ENCODE results near the gene PKN1. TPM values are rescaled to one million over a fixed set of nuclear protein-coding genes. Genes with fewer than 3 reads are reported as not detected.
"Not testable (repeated sequence)": the region's sequence is repeated elsewhere in the genome, so short reads cannot be mapped to it uniquely, and the experiment has no call there.

The PKN1 gene
- total RNA-seq, 2 donors from 2014 or later = 54.3 to 255 TPM

- no peaks in the 10 kb centered on the region for H3K9me3 ChIP-seq
- no peak overlapping the region for H3K27ac ChIP-seq
- WGBS = 97% methylated on average over 19 of the region's 19 CpGs
- DNase-seq (ENCODE audit: low spot score) = no peak
- intact Hi-C loops (cut with DNase I) = no loop called here
- H3K36me3 ChIP-seq = peaks cover 6 to 29% of the 10 kb centered on the region in 2 donors
- TF ChIP-seq POLR2AphosphoS5 (IDR thresholded peaks at IDR 0.05) (no peak), POLR2A (IDR thresholded peaks at IDR 0.05) (no peak), CTCF (IDR thresholded peaks at IDR 0.05) (no peak)
- H3K4me3 ChIP-seq = no peak overlapping the region
- H3K4me1 ChIP-seq (replicated peaks) = no peaks in the 10 kb centered on the region
- no peaks in the 10 kb centered on the region for H3K27me3 ChIP-seq (replicated peaks; ENCODE audit: insufficient read depth)
Measured at GRCh38 chr19:14450876-14451275, 17.8 kb downstream of the PKN1 start.

GRCh38 chr19:14452303-14452702 lies 19.2 kb downstream of the PKN1 start:
- H3K4me1 ChIP-seq (replicated peaks); H3K27ac ChIP-seq; intact Hi-C loops (cut with DNase I); H3K4me3 ChIP-seq; H3K9me3 ChIP-seq; H3K27me3 ChIP-seq (replicated peaks; ENCODE audit: insufficient read depth); DNase-seq (ENCODE audit: low spot score): not testable (repeated sequence)
- peaks cover 0 to 17% of the 10 kb centered on the region in 2 donors for H3K36me3 ChIP-seq
- WGBS = 93% methylated on average over 3 of the region's 3 CpGs

GRCh38 chr19:14459703-14460102 lies 26.6 kb downstream of the PKN1 start:
- intact Hi-C loops (cut with DNase I) = no loop called here
- WGBS = 81% methylated on average over 5 of the region's 5 CpGs

GRCh38 chr19:14460935-14461334 lies 27.8 kb downstream of the PKN1 start:
- Histone ChIP-seq H3K27me3 (replicated peaks; ENCODE audit: insufficient read depth) (no peaks in the 10 kb centered on the region), H3K9me3 (no peaks in the 10 kb centered on the region), H3K4me1 (replicated peaks) (no peaks in the 10 kb centered on the region), H3K36me3 (peaks cover 10 to 19% of the 10 kb centered on the region in 2 donors), H3K27ac (no peak overlapping the region), H3K4me3 (no peak overlapping the region)
- intact Hi-C loops (cut with DNase I) = no loop called here
- no peak for TF ChIP-seq CTCF (IDR thresholded peaks at IDR 0.05)
- TF ChIP-seq POLR2AphosphoS5 (IDR thresholded peaks at IDR 0.05) = no peak
- no peak for TF ChIP-seq POLR2A (IDR thresholded peaks at IDR 0.05)
- WGBS = 87% methylated on average over 2 of the region's 2 CpGs
- DNase-seq (ENCODE audit: low spot score) = no peak

More at GRCh38 chr19:14459703-14460102, 26.6 kb downstream of the PKN1 start:
- Histone ChIP-seq H3K4me1 (replicated peaks) (no peaks in the 10 kb centered on the region), H3K9me3 (no peaks in the 10 kb centered on the region), H3K36me3 (peaks cover 10 to 19% of the 10 kb centered on the region in 2 donors), H3K27me3 (replicated peaks; ENCODE audit: insufficient read depth) (no peaks in the 10 kb centered on the region), H3K27ac (no peak overlapping the region), H3K4me3 (no peak overlapping the region)
- TF ChIP-seq POLR2A (IDR thresholded peaks at IDR 0.05) = no peak
- TF ChIP-seq CTCF (IDR thresholded peaks at IDR 0.05) = no peak
- no peak for TF ChIP-seq POLR2AphosphoS5 (IDR thresholded peaks at IDR 0.05)
- DNase-seq (ENCODE audit: low spot score) = no peak

GRCh38 chr19:14462401-14462800 lies 29.3 kb downstream of the PKN1 start:
- intact Hi-C loops (cut with DNase I); H3K4me3 ChIP-seq; DNase-seq (ENCODE audit: low spot score); H3K9me3 ChIP-seq; H3K27me3 ChIP-seq (replicated peaks; ENCODE audit: insufficient read depth); H3K27ac ChIP-seq; H3K4me1 ChIP-seq (replicated peaks): not testable (repeated sequence)
- peaks cover 10 to 19% of the 10 kb centered on the region in 2 donors for H3K36me3 ChIP-seq
- 94% methylated on average over 7 of the region's 7 CpGs for WGBS

GRCh38 chr19:14463747-14464146 lies 30.6 kb downstream of the PKN1 start:
- Histone ChIP-seq H3K4me1 (replicated peaks) (no peaks in the 10 kb centered on the region), H3K36me3 (peaks cover 9 to 10% of the 10 kb centered on the region in 2 donors), H3K4me3 (no peak overlapping the region), H3K27ac (no peak overlapping the region), H3K27me3 (replicated peaks; ENCODE audit: insufficient read depth) (no peaks in the 10 kb centered on the region), H3K9me3 (no peaks in the 10 kb centered on the region)
- intact Hi-C loops (cut with DNase I) = no loop called here
- no peak for DNase-seq (ENCODE audit: low spot score)
- TF ChIP-seq POLR2AphosphoS5 (IDR thresholded peaks at IDR 0.05) = no peak
- no peak for TF ChIP-seq CTCF (IDR thresholded peaks at IDR 0.05)
- no peak for TF ChIP-seq POLR2A (IDR thresholded peaks at IDR 0.05)
- WGBS = 94% methylated on average over 19 of the region's 21 CpGs
